ENCODE results near the gene GRIK2. TPM values are rescaled to one million over a fixed set of nuclear protein-coding genes. Genes with fewer than 3 reads are reported as not detected.

GRIK2 gene
- total and polyA plus RNA-seq, 2 donors (not counting 3 experiments of a cell fraction or from before 2014, with no cell fraction given) = not detected

DNA sequence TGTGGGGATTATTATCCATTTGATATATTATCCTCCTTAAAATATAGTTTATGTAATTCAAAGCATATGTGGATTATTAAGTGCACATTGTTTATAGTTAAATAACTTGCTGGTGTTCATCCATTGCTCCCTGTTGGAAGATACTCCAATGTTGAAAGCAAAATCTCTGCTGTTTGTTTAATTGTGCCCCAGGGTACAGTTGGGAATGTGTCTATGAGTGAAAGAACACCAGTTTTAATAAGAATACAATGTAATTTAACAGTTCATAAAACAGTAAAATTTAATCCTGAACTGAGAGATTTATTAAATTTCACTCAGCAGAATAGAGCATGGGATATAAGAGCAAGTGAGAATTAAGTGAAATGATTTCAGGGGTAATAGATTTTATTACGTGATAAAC lies 364.9 kb downstream of the GRIK2 start:
- H3K9me3 ChIP-seq (replicated peaks; ENCODE audit: control insufficient read depth, insufficient read depth, low read length) = no peaks in the 10 kb centered on the region
- BruUV-seq (replicated peaks) = no TSS peak
- ChIA-PET CTCF (no interaction called here), POLR2A (no interaction called here)
- no peak overlapping the region for H2AFZ ChIP-seq (ENCODE audit: low read depth, low read length)
- no peak overlapping the region for H3K4me3 ChIP-seq (replicated peaks in 1 of 3; ENCODE audit: insufficient read depth in 1 of 3, low read depth in 1 of 3, low read length in 3 of 3)
- no peaks in the 10 kb centered on the region for H3K36me3 ChIP-seq (ENCODE audit: control insufficient read depth in 2 of 2, extremely low read depth in 1 of 2, insufficient read depth in 2 of 2, low read length in 2 of 2)
- DNase-seq (ENCODE audit: low read depth, low spot score) = no peak
- intact Hi-C loops (cut with micrococcal nuclease) = no loop called here
- H3K4me2 ChIP-seq (ENCODE audit: insufficient read depth, low read length) = no peak overlapping the region
- no peak for FAIRE-seq
- H3K27me3 ChIP-seq (ENCODE audit: control insufficient read depth in 2 of 2, insufficient read depth in 2 of 2, low read length in 2 of 2) = no peaks in the 10 kb centered on the region
- no peaks in the 10 kb centered on the region for H3K9me1 ChIP-seq (replicated peaks; ENCODE audit: control insufficient read depth, extremely low read depth, insufficient read depth, low read length)
- no peaks in the 10 kb centered on the region for H3K79me2 ChIP-seq (ENCODE audit: control insufficient read depth, insufficient read depth, low read length)
- TF ChIP-seq JUN (IDR thresholded peaks at IDR 0.05; ENCODE audit: borderline replicate concordance, insufficient read depth, insufficient read length, low read depth) (no peak), POLR2A (IDR thresholded peaks at IDR 0.05; ENCODE audit: low read depth, low read length) (no peak), FOS (IDR thresholded peaks at IDR 0.05; ENCODE audit: borderline replicate concordance, insufficient read depth, low read length) (no peak), MYC (IDR thresholded peaks at IDR 0.05; ENCODE audit: low read depth, low read length) (no peak), POLR2AphosphoS5 (IDR thresholded peaks at IDR 0.05; ENCODE audit: insufficient read depth, low read depth, low read length) (no peak), EZH2 (IDR thresholded peaks at IDR 0.05; ENCODE audit: borderline replicate concordance, low read depth, low read length, severe bottlenecking) (no peak), GATA2 (IDR thresholded peaks at IDR 0.05; ENCODE audit: insufficient read depth, insufficient read length, low read depth, low read length) (no peak)
- TF ChIP-seq, protein P1, sequence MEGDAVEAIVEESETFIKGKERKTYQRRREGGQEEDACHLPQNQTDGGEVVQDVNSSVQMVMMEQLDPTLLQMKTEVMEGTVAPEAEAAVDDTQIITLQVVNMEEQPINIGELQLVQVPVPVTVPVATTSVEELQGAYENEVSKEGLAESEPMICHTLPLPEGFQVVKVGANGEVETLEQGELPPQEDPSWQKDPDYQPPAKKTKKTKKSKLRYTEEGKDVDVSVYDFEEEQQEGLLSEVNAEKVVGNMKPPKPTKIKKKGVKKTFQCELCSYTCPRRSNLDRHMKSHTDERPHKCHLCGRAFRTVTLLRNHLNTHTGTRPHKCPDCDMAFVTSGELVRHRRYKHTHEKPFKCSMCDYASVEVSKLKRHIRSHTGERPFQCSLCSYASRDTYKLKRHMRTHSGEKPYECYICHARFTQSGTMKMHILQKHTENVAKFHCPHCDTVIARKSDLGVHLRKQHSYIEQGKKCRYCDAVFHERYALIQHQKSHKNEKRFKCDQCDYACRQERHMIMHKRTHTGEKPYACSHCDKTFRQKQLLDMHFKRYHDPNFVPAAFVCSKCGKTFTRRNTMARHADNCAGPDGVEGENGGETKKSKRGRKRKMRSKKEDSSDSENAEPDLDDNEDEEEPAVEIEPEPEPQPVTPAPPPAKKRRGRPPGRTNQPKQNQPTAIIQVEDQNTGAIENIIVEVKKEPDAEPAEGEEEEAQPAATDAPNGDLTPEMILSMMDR (IDR thresholded peaks at IDR 0.05; ENCODE audit: extremely low read depth in 1 of 2, insufficient read depth in 1 of 2, low read depth in 1 of 2, low read length in 2 of 2) = no peak
- TF ChIP-seq, protein P2, sequence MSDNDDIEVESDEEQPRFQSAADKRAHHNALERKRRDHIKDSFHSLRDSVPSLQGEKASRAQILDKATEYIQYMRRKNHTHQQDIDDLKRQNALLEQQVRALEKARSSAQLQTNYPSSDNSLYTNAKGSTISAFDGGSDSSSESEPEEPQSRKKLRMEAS (IDR thresholded peaks at IDR 0.05; ENCODE audit: insufficient read depth, insufficient read length) = no peak
- H3K4me1 ChIP-seq (ENCODE audit: control insufficient read depth, extremely low read depth, insufficient read depth, low read length) = no peaks in the 10 kb centered on the region
- no peak overlapping the region for H3K9ac ChIP-seq (replicated peaks; ENCODE audit: extremely low read depth, insufficient read depth, low read length)
- no peaks in the 10 kb centered on the region for H4K20me1 ChIP-seq (replicated peaks; ENCODE audit: control insufficient read depth, extremely low read depth, insufficient read depth, low read length)
- no peak overlapping the region for H3K27ac ChIP-seq (ENCODE audit: insufficient read depth, low read depth, low read length)
- dilution Hi-C loops (cut with MboI; ENCODE audit: extremely low pct_ligation_motif_present, low sequenced_read_pairs) = no loop called here

Data from endothelial cell of umbilical vein (primary cell).